Measurements from ENCODE around the gene RNF223. TPM values are rescaled to one million over a fixed set of nuclear protein-coding genes. Genes with fewer than 3 reads are reported as not detected.

RNF223 gene
- total and polyA plus RNA-seq, 2 of the 13 experiments (the other 11 are each of a cell fraction or from before 2014, with no cell fraction given), result 0.03 TPM; not detected in 1

GRCh38 chr1:1025730-1026129, 48.4 kb downstream of the RNF223 start:
- no peak for FAIRE-seq
- Histone ChIP-seq H3K27me3 (ENCODE audit: control insufficient read depth in 1 of 2, insufficient read depth in 2 of 2, low read length in 2 of 2) (no peaks in the 10 kb centered on the region), H3K4me1 (ENCODE audit: insufficient read depth, low read length) (peaks cover 54% of the 10 kb centered on the region), H3K79me2 (ENCODE audit: insufficient read depth, low read length) (peaks cover 22% of the 10 kb centered on the region), H3K27ac (ENCODE audit: extremely low read length, insufficient read depth, low read length) (no peak overlapping the region), H2AFZ (ENCODE audit: low read length) (no peak overlapping the region), H3K9me3 (ENCODE audit: low read length) (no peaks in the 10 kb centered on the region), H3K4me3 (replicated peaks in 1 of 3; ENCODE audit: insufficient read depth in 1 of 3, low read depth in 2 of 3, low read length in 3 of 3) (no peak overlapping the region), H3K4me2 (ENCODE audit: low read depth, low read length) (no peak overlapping the region), H3K36me3 (replicated peaks in 1 of 2; ENCODE audit: control insufficient read depth in 1 of 2, insufficient read depth in 2 of 2, low read length in 2 of 2) (peaks cover 4 to 20% of the 10 kb centered on the region in 2 experiments; a peak in 4 of 5 replicates), H3K9ac (ENCODE audit: insufficient read depth, low read depth, low read length) (no peak overlapping the region), H4K20me1 (ENCODE audit: insufficient read depth, low read length) (peaks cover 31% of the 10 kb centered on the region; the same call in 1 of the 2 replicates)
- DNase-seq (ENCODE audit: low spot score), result no peak
- WGBS (ENCODE audit: low lambda C conversion rate), result 100% methylated on average over 8 of the region's 10 CpGs
- in situ Hi-C loops (cut with HindIII; ENCODE audit: extremely low pct_ligation_motif_present, low pct_unique_long_range_greater_than_20kb) (no loop called here), intact Hi-C loops (cut with micrococcal nuclease; ENCODE audit: unreplicated experiment) (no loop called here)
- ChIA-PET CTCF (ENCODE audit: low intra/inter-chr PET ratio, low total read pairs) (no interaction called here), POLR2A (no interaction called here)
- TF ChIP-seq HMG20B (CRISPR knock-in tag; conservative IDR thresholded peaks at IDR 0.05), result no peak
- TF ChIP-seq TAF1 (CRISPR knock-in tag; IDR thresholded peaks at IDR 0.05), result no peak
- no peak for TF ChIP-seq ZNF264 (CRISPR knock-in tag; IDR thresholded peaks at IDR 0.05)
- no peak for ATAC-seq
- no TSS peak for BruUV-seq (replicated peaks)

- FAIRE-seq (no peak), ATAC-seq (no peak; the same call in 2 of the 3 replicates), DNase-seq (ENCODE audit: low spot score) (peak; percentile 56)
- Histone ChIP-seq H3K4me3 (replicated peaks in 1 of 3; ENCODE audit: insufficient read depth in 1 of 3, low read depth in 2 of 3, low read length in 3 of 3) (no peak overlapping the region), H4K20me1 (ENCODE audit: insufficient read depth, low read length) (peaks cover 31% of the 10 kb centered on the region; the same call in 1 of the 2 replicates), H3K27ac (ENCODE audit: extremely low read length, insufficient read depth, low read length) (no peak overlapping the region), H3K79me2 (ENCODE audit: insufficient read depth, low read length) (peaks cover 23% of the 10 kb centered on the region), H3K36me3 (replicated peaks in 1 of 2; ENCODE audit: control insufficient read depth in 1 of 2, insufficient read depth in 2 of 2, low read length in 2 of 2) (peaks cover 4 to 20% of the 10 kb centered on the region in 2 experiments; a peak in 4 of 5 replicates), H3K27me3 (ENCODE audit: control insufficient read depth in 1 of 2, insufficient read depth in 2 of 2, low read length in 2 of 2) (no peaks in the 10 kb centered on the region), H3K4me2 (ENCODE audit: low read depth, low read length) (peak overlapping the region; percentile 27; the same call in 1 of the 2 replicates), H2AFZ (ENCODE audit: low read length) (no peak overlapping the region), H3K9me3 (ENCODE audit: low read length) (no peaks in the 10 kb centered on the region), H3K4me1 (ENCODE audit: insufficient read depth, low read length) (peaks cover 50% of the 10 kb centered on the region), H3K9ac (ENCODE audit: insufficient read depth, low read depth, low read length) (no peak overlapping the region)
- POLR2A ChIA-PET, result interaction anchor here (0.8 to 1.6 kb wide), 4 partner anchors 11 to 39 kb away, joined by 3 to 5 read pairs (median 3); no protein-coding TSS in a partner anchor
- BruUV-seq (replicated peaks), result no TSS peak
- intact Hi-C loops (cut with micrococcal nuclease; ENCODE audit: unreplicated experiment), result no loop called here
- in situ Hi-C loops (cut with HindIII; ENCODE audit: extremely low pct_ligation_motif_present, low pct_unique_long_range_greater_than_20kb), result loop anchor here (5.0 kb wide), 1 partner anchor 32 kb away; no protein-coding TSS in a partner anchor
- WGBS (ENCODE audit: low lambda C conversion rate), result 90% methylated on average over 25 of the region's 31 CpGs
- CTCF ChIA-PET (ENCODE audit: low intra/inter-chr PET ratio, low total read pairs), result no interaction called here
- TF ChIP-seq GABPB1 (CRISPR knock-in tag; IDR thresholded peaks at IDR 0.05) (peak; percentile 39; the same call in 1 of the 2 replicates), RBFOX2 (IDR thresholded peaks at IDR 0.05; ENCODE audit: low read depth, low read length) (peak; percentile 69), ZNF34 (CRISPR knock-in tag; IDR thresholded peaks at IDR 0.05; ENCODE audit: borderline replicate concordance) (no peak), HNRNPL (IDR thresholded peaks at IDR 0.05; ENCODE audit: low read depth, low read length) (peak; percentile 93), ZFP36L2 (CRISPR knock-in tag; IDR thresholded peaks at IDR 0.05) (no peak), HOXA3 (CRISPR knock-in tag; IDR thresholded peaks at IDR 0.05) (peak; percentile 38)
- TF ChIP-seq, protein P1, sequence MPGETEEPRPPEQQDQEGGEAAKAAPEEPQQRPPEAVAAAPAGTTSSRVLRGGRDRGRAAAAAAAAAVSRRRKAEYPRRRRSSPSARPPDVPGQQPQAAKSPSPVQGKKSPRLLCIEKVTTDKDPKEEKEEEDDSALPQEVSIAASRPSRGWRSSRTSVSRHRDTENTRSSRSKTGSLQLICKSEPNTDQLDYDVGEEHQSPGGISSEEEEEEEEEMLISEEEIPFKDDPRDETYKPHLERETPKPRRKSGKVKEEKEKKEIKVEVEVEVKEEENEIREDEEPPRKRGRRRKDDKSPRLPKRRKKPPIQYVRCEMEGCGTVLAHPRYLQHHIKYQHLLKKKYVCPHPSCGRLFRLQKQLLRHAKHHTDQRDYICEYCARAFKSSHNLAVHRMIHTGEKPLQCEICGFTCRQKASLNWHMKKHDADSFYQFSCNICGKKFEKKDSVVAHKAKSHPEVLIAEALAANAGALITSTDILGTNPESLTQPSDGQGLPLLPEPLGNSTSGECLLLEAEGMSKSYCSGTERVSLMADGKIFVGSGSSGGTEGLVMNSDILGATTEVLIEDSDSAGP (CRISPR knock-in tag; IDR thresholded peaks at IDR 0.05; ENCODE audit: borderline replicate concordance), result no peak
- TF ChIP-seq, protein P2, sequence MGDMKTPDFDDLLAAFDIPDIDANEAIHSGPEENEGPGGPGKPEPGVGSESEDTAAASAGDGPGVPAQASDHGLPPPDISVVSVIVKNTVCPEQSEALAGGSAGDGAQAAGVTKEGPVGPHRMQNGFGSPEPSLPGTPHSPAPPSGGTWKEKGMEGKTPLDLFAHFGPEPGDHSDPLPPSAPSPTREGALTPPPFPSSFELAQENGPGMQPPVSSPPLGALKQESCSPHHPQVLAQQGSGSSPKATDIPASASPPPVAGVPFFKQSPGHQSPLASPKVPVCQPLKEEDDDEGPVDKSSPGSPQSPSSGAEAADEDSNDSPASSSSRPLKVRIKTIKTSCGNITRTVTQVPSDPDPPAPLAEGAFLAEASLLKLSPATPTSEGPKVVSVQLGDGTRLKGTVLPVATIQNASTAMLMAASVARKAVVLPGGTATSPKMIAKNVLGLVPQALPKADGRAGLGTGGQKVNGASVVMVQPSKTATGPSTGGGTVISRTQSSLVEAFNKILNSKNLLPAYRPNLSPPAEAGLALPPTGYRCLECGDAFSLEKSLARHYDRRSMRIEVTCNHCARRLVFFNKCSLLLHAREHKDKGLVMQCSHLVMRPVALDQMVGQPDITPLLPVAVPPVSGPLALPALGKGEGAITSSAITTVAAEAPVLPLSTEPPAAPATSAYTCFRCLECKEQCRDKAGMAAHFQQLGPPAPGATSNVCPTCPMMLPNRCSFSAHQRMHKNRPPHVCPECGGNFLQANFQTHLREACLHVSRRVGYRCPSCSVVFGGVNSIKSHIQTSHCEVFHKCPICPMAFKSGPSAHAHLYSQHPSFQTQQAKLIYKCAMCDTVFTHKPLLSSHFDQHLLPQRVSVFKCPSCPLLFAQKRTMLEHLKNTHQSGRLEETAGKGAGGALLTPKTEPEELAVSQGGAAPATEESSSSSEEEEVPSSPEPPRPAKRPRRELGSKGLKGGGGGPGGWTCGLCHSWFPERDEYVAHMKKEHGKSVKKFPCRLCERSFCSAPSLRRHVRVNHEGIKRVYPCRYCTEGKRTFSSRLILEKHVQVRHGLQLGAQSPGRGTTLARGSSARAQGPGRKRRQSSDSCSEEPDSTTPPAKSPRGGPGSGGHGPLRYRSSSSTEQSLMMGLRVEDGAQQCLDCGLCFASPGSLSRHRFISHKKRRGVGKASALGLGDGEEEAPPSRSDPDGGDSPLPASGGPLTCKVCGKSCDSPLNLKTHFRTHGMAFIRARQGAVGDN (CRISPR knock-in tag; IDR thresholded peaks at IDR 0.05), result peak; percentile 44
Measured at GRCh38 chr1:1024771-1025699, 49.1 kb downstream of the RNF223 start.

All from HepG2 (cell line).